Urinary bladder (tissue), 4 donors: ENCODE measurements around the gene ALPL. TPM values are rescaled to one million over a fixed set of nuclear protein-coding genes. Genes with fewer than 3 reads are reported as not detected.

Source experiments
- DNase-seq: peaks from one replicate; pipeline ENCODE4 v3.0.0-alpha.2; 2015; ENCODE audit errors: extremely low spot score
- H3K27ac ChIP-seq: one replicate; pipeline ENCODE4 v1.5.1; 2013; ENCODE audit warnings: low read depth, mild to moderate bottlenecking, moderate library complexity
- H3K36me3 ChIP-seq: one replicate; pipeline ENCODE4 v1.6.1; 2013; ENCODE audit warnings: mild to moderate bottlenecking, moderate library complexity; ENCODE audit not compliant: insufficient read depth
- H3K4me1 ChIP-seq: one replicate; pipeline ENCODE4 v1.6.1; 2013; ENCODE audit warnings: mild to moderate bottlenecking, moderate library complexity; ENCODE audit not compliant: insufficient read depth
- H3K4me3 ChIP-seq: one replicate; pipeline ENCODE4 v1.5.1; 2013; ENCODE audit warnings: low read depth, low read length
- WGBS: extraction: QIAGEN DNeasy Blood & Tissue Kit; methylation state at CpG from one replicate; pipeline ENCODE4 v1.1.7; 2013; 5-methylcytosine and 5-hydroxymethylcytosine counted together
- polyA plus RNA-seq: library from polyadenylated mRNA; stranded (reverse); fragments of 200-250 nt; gene quantifications from one replicate; pipeline ENCODE4 v1.2.3, GENCODE V29; 2013
- total RNA-seq: library from RNA; depleted of rRNA; stranded (reverse); fragments of >200 nt; gene quantifications from one replicate; pipeline ENCODE4 v1.2.3, GENCODE V29; 2014
- donor health status: healthy with polysubstance abuse.
- donor health status: healthy.

ALPL gene
- total and polyA plus RNA-seq, 2 donors = 1.5 to 6.9 TPM

- Histone ChIP-seq H3K4me3 (no peak overlapping the region), H3K27ac (no peak overlapping the region), H3K4me1 (no peaks in the 10 kb centered on the region), H3K36me3 (no peaks in the 10 kb centered on the region)
- 87% methylated on average over 7 of the region's 7 CpGs for WGBS
- no peak for DNase-seq
Observed at GRCh38 chr1:21495225-21495820, 13.9 kb upstream of the ALPL start.

DNA sequence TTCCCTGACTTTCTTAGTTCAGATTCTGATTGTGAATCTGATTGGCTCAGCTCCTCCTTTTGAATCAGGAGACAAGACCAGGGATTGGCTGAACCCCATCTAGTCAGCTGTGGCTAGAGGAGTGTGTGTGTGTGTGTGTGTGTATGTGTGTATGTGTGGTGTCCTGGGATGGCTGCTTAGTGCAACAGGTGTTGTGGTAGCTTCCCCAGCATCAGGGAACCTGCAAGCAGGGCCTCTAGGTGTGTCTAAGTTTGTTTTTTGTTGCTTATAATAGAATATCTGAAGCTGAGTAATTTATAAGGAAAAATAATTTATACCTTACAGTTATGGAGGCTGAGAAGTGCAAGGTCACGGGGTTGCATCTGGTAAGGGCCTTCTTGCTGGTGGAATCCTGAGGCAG lies 13.2 kb upstream of the ALPL start:
- no peak overlapping the region for H3K4me3 ChIP-seq
- DNase-seq = no peak
- 95% methylated on average over 1 of the region's 1 CpG for WGBS
- no peak overlapping the region for H3K27ac ChIP-seq
- H3K36me3 ChIP-seq = no peaks in the 10 kb centered on the region
- no peaks in the 10 kb centered on the region for H3K4me1 ChIP-seq

GRCh38 chr1:21496886-21497285 lies 12.3 kb upstream of the ALPL start:
- Histone ChIP-seq H3K4me1 (no peaks in the 10 kb centered on the region), H3K36me3 (no peaks in the 10 kb centered on the region), H3K27ac (no peak overlapping the region), H3K4me3 (no peak overlapping the region)
- no peak for DNase-seq
- 86% methylated on average over 3 of the region's 3 CpGs for WGBS

- Histone ChIP-seq H3K4me3 (no peak overlapping the region), H3K27ac (no peak overlapping the region), H3K4me1 (no peaks in the 10 kb centered on the region), H3K36me3 (no peaks in the 10 kb centered on the region)
- no peak for DNase-seq
- 63% methylated on average over 7 of the region's 7 CpGs for WGBS
Observed at GRCh38 chr1:21497466-21498061, 11.7 kb upstream of the ALPL start.

DNA sequence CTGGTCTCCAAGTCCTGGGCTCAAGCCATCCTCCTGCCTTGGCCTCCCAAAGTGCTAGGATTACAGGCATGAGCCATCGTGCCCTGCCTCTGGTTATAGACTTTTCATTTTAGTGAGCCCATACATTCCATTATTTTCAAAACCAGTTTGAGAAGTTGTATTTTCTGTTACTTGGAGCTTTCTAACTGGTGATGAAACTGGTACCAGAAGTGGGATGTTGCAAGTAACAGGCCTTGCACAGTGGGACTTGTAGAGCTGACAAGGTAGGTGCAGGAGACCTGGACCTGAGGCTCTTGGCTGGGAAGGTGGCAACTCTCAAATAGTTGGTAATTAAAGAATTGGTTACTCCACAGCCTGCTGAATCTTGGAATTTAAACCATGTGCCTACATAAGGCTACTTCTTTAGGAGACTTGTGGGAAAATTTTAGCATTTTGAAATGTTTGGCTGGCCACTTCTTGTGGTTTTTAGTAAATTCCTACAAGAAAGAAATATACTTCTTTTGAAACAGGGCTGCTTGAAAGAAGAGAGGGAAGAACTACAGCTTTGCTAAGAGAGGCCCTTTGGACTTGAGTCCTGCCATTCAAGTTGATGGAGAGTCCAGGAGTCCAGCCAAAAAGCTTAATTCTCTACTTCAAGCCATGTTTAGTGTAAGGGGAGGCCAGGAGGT lies 9.8 kb upstream of the ALPL start:
- no peak for DNase-seq
- Histone ChIP-seq H3K27ac (no peak overlapping the region), H3K4me1 (no peaks in the 10 kb centered on the region), H3K36me3 (no peaks in the 10 kb centered on the region), H3K4me3 (no peak overlapping the region)
- 94% methylated on average over 1 of the region's 1 CpG for WGBS

GRCh38 chr1:21503706-21504377 lies 5.4 kb upstream of the ALPL start:
- Histone ChIP-seq H3K4me3 (no peak overlapping the region), H3K36me3 (no peaks in the 10 kb centered on the region), H3K4me1 (no peaks in the 10 kb centered on the region), H3K27ac (no peak overlapping the region)
- 71% methylated on average over 7 of the region's 7 CpGs for WGBS
- no peak for DNase-seq

GRCh38 chr1:21506804-21507203 lies 2.4 kb upstream of the ALPL start:
- DNase-seq = no peak
- Histone ChIP-seq H3K27ac (no peak overlapping the region), H3K4me1 (no peaks in the 10 kb centered on the region), H3K4me3 (no peak overlapping the region), H3K36me3 (no peaks in the 10 kb centered on the region)
- WGBS = 61% methylated on average over 4 of the region's 4 CpGs

DNA sequence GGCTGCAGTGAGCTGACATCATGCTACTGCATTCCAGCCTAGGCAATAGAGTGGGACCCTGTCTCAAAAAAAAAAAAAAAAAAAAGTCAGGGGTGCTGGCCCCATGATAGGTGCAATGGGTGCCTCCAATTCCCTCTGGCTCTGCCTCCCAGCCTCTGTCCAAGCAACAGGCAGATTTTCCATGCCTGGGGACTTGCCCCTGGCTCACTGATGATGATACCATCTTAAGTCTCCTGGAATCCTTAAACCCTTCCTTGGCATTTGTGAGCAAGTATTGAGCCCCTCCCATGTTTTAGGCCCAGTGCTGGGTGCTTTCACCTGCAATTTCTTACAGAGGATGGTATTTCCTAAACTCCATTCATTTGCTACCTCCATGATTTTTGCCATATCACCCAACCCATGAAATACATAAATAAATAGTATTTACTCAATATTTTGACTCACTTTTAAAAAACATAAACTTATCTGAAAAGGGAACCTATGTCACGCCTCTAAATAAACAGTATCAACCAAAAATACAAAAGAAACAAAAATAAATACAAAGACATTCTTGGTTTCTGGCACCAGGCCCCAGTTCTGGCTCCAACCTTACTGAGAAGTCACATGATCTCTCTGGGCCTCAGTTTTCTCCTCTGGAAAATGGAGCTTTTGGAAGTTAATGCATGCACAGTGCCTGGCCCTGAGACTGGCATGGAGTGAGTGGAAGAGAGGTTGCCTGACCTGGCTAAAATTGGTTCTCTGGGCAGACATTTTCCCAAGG lies 1.5 kb upstream of the ALPL start:
- H3K4me1 ChIP-seq = no peaks in the 10 kb centered on the region
- no peaks in the 10 kb centered on the region for H3K36me3 ChIP-seq
- no peak overlapping the region for H3K4me3 ChIP-seq
- no peak for DNase-seq
- WGBS = 93% methylated on average over 1 of the region's 1 CpG
- H3K27ac ChIP-seq = no peak overlapping the region

GRCh38 chr1:21508580-21509350 lies 458 bp upstream of the ALPL start:
- no peak overlapping the region for H3K27ac ChIP-seq
- 9% methylated on average over 38 of the region's 45 CpGs for WGBS
- DNase-seq = no peak

GRCh38 chr1:21510113-21510493 lies 880 bp downstream of the ALPL start:
- H3K36me3 ChIP-seq = no peaks in the 10 kb centered on the region
- H3K27ac ChIP-seq = no peak overlapping the region
- DNase-seq = no peak
- no peak overlapping the region for H3K4me3 ChIP-seq
- no peaks in the 10 kb centered on the region for H3K4me1 ChIP-seq
- 58% methylated on average over 12 of the region's 12 CpGs for WGBS

More at GRCh38 chr1:21508580-21509350, 458 bp upstream of the ALPL start:
- Histone ChIP-seq H3K36me3 (no peaks in the 10 kb centered on the region), H3K4me3 (peak overlapping the region; percentile 23), H3K4me1 (no peaks in the 10 kb centered on the region)

- WGBS = 81% methylated on average over 9 of the region's 9 CpGs
- no peak overlapping the region for H3K27ac ChIP-seq
- H3K4me1 ChIP-seq = no peaks in the 10 kb centered on the region
- H3K4me3 ChIP-seq = no peak overlapping the region
- no peaks in the 10 kb centered on the region for H3K36me3 ChIP-seq
- no peak for DNase-seq
Observed at GRCh38 chr1:21510885-21511578, 1.8 kb downstream of the ALPL start.

DNA sequence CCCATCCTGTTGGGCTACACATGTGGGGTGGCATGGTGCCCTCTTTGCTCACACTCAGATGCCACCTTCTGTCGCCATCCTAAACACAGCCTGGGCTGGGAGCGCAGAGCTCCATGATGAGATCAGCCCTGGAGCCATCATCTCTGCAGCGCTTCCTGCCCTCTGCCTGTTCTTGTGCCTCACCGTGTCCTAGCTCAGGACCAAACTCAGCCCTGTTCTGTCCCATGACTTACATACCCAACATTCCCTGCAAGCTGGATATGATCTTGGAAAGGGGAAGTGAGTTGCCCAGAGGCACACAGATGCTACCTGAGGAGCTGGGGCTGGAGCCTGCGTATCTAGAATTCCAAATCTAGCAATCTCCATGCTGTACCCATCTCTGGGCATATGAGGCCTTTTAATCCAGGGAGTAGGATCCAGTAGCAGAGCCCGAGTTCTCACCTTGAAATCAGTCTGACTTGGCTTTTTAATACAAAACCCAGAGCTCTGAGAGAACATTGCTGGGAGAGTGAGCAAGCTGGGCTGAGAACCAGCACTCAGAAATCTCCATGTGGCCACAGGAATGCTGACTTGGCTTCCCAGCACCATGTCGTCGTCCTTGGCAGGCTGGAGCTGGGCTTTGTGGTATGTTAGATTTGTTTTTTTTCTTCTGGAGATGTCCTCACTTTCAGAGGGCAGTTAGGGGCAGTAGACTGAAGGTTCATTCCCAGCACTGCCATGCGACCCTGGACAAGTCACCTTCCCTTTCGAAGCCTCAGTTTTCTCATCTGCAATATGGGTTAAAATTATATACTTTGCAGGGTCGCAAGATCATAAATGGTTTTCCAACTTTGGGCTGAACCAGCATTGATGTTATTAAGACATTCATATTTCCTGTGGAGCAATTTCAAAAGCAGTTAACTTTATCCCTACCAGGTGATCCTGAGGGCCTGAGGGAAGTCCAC lies 2.6 kb downstream of the ALPL start:
- H3K4me3 ChIP-seq = no peak overlapping the region
- DNase-seq = no peak
- 67% methylated on average over 11 of the region's 11 CpGs for WGBS
- H3K27ac ChIP-seq = no peak overlapping the region
- no peaks in the 10 kb centered on the region for H3K36me3 ChIP-seq
- no peaks in the 10 kb centered on the region for H3K4me1 ChIP-seq
